ENCODE measurements around the gene RALGAPA1.

DNA sequence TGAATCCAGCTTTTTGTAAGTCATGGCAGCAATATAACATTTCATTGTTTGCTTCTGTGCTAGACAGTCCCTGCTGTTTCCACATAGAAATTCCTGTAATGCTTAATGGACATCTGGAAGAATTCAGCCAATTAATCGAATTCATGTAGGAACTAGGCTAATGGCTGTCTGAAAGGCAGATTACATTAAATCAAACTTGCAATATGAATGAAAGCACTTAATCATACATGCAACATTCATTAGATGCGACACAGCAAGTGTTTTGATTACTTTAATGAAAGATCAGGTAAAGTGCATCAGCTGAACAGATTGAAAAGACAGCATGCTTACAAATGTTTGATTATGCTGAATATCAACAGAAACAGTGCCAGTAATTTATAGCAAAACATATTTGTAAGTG lies 299.2 kb downstream of the RALGAPA1 start:
- TF ChIP-seq, protein P1, sequence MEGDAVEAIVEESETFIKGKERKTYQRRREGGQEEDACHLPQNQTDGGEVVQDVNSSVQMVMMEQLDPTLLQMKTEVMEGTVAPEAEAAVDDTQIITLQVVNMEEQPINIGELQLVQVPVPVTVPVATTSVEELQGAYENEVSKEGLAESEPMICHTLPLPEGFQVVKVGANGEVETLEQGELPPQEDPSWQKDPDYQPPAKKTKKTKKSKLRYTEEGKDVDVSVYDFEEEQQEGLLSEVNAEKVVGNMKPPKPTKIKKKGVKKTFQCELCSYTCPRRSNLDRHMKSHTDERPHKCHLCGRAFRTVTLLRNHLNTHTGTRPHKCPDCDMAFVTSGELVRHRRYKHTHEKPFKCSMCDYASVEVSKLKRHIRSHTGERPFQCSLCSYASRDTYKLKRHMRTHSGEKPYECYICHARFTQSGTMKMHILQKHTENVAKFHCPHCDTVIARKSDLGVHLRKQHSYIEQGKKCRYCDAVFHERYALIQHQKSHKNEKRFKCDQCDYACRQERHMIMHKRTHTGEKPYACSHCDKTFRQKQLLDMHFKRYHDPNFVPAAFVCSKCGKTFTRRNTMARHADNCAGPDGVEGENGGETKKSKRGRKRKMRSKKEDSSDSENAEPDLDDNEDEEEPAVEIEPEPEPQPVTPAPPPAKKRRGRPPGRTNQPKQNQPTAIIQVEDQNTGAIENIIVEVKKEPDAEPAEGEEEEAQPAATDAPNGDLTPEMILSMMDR (IDR thresholded peaks at IDR 0.05): no peak
- TF ChIP-seq TP53 (CRISPR knock-in tag; IDR thresholded peaks at IDR 0.05) (no peak), ZNF416 (CRISPR knock-in tag; IDR thresholded peaks at IDR 0.05) (no peak), NR2C2 (CRISPR knock-in tag; IDR thresholded peaks at IDR 0.05) (no peak), JUN (CRISPR knock-in tag; IDR thresholded peaks at IDR 0.05) (no peak)
- TF ChIP-seq, protein P2, sequence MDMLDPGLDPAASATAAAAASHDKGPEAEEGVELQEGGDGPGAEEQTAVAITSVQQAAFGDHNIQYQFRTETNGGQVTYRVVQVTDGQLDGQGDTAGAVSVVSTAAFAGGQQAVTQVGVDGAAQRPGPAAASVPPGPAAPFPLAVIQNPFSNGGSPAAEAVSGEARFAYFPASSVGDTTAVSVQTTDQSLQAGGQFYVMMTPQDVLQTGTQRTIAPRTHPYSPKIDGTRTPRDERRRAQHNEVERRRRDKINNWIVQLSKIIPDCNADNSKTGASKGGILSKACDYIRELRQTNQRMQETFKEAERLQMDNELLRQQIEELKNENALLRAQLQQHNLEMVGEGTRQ (CRISPR knock-in tag; IDR thresholded peaks at IDR 0.05): no peak
- TF ChIP-seq, protein P3, sequence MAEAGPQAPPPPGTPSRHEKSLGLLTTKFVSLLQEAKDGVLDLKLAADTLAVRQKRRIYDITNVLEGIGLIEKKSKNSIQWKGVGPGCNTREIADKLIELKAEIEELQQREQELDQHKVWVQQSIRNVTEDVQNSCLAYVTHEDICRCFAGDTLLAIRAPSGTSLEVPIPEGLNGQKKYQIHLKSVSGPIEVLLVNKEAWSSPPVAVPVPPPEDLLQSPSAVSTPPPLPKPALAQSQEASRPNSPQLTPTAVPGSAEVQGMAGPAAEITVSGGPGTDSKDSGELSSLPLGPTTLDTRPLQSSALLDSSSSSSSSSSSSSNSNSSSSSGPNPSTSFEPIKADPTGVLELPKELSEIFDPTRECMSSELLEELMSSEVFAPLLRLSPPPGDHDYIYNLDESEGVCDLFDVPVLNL (CRISPR knock-in tag; IDR thresholded peaks at IDR 0.05; ENCODE audit: borderline replicate concordance, low read depth): no peak
- TF ChIP-seq, protein P4, sequence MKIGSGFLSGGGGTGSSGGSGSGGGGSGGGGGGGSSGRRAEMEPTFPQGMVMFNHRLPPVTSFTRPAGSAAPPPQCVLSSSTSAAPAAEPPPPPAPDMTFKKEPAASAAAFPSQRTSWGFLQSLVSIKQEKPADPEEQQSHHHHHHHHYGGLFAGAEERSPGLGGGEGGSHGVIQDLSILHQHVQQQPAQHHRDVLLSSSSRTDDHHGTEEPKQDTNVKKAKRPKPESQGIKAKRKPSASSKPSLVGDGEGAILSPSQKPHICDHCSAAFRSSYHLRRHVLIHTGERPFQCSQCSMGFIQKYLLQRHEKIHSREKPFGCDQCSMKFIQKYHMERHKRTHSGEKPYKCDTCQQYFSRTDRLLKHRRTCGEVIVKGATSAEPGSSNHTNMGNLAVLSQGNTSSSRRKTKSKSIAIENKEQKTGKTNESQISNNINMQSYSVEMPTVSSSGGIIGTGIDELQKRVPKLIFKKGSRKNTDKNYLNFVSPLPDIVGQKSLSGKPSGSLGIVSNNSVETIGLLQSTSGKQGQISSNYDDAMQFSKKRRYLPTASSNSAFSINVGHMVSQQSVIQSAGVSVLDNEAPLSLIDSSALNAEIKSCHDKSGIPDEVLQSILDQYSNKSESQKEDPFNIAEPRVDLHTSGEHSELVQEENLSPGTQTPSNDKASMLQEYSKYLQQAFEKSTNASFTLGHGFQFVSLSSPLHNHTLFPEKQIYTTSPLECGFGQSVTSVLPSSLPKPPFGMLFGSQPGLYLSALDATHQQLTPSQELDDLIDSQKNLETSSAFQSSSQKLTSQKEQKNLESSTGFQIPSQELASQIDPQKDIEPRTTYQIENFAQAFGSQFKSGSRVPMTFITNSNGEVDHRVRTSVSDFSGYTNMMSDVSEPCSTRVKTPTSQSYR (CRISPR knock-in tag; IDR thresholded peaks at IDR 0.05): no peak
- TF ChIP-seq, protein P5, sequence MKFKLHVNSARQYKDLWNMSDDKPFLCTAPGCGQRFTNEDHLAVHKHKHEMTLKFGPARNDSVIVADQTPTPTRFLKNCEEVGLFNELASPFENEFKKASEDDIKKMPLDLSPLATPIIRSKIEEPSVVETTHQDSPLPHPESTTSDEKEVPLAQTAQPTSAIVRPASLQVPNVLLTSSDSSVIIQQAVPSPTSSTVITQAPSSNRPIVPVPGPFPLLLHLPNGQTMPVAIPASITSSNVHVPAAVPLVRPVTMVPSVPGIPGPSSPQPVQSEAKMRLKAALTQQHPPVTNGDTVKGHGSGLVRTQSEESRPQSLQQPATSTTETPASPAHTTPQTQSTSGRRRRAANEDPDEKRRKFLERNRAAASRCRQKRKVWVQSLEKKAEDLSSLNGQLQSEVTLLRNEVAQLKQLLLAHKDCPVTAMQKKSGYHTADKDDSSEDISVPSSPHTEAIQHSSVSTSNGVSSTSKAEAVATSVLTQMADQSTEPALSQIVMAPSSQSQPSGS (CRISPR knock-in tag; IDR thresholded peaks at IDR 0.05; ENCODE audit: borderline replicate concordance, low read depth): no peak
- TF ChIP-seq, protein P6, sequence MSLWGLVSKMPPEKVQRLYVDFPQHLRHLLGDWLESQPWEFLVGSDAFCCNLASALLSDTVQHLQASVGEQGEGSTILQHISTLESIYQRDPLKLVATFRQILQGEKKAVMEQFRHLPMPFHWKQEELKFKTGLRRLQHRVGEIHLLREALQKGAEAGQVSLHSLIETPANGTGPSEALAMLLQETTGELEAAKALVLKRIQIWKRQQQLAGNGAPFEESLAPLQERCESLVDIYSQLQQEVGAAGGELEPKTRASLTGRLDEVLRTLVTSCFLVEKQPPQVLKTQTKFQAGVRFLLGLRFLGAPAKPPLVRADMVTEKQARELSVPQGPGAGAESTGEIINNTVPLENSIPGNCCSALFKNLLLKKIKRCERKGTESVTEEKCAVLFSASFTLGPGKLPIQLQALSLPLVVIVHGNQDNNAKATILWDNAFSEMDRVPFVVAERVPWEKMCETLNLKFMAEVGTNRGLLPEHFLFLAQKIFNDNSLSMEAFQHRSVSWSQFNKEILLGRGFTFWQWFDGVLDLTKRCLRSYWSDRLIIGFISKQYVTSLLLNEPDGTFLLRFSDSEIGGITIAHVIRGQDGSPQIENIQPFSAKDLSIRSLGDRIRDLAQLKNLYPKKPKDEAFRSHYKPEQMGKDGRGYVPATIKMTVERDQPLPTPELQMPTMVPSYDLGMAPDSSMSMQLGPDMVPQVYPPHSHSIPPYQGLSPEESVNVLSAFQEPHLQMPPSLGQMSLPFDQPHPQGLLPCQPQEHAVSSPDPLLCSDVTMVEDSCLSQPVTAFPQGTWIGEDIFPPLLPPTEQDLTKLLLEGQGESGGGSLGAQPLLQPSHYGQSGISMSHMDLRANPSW (CRISPR knock-in tag; conservative IDR thresholded peaks at IDR 0.05; ENCODE audit: low read depth): no peak

Data from WTC11 (cell line).